ENCODE measurements around the gene ETV5.

Gene ETV5

DNA sequence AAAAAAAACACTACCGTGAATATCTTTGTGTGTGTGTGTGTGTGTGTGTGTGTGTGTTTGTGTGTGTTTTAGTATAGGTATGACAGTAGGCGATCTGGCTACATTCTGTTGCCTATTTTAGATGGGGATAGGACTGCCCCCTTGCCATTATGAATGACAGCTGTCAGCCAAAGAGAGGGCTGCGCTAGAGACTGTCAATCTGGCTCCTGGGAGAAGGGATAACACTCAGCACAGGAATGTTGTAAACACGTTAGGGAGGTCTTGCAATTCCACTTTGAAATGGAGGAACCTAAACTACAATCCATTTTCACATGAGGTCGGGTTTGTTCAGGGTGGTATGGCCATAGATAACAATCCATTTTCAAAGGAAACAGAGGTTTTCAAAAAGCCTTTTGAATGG, 14.1 kb upstream of the ETV5 start:
- DNase-seq (ENCODE audit: low spot score), result no peak

DNA sequence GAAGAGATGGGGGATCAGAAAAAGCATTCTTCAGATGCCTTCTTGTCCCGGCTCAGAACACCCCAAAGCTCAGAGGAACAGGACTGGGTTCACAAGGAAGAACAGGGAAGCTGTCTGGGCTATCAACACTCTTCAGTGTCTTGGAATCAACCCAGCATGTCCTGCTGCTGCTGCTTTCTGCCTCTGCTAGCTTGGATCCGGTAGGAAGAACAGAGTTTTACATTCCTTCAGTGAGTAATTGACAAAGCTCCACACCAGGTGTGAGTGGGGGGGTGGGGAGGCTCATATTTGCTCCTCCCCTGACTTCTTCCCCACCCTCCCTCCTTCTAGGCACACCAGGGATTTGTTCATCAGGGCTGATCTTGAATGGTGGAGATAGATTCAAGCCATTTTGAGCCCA, 13.1 kb upstream of the ETV5 start:
- no peak for DNase-seq (ENCODE audit: low spot score)

DNA sequence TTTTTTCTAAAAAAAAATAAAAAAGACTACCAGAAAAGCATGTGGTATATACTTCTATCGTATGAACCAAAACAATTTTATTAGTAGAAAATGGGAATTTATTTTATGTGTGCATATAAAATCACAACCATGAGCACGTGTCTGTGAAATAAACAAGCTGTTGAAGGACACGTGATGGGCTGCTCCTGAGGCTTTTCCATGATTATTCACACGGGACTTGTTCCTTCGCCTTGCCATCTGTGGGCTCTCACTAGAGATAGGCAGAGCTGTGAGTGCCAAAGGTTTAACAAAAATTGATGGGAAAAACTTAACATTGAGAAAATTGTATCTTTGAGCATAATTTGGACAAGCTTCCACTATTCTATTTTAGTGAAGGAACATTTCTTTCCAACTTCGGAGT, 12.4 kb upstream of the ETV5 start:
- DNase-seq (ENCODE audit: low spot score), result no peak

DNA sequence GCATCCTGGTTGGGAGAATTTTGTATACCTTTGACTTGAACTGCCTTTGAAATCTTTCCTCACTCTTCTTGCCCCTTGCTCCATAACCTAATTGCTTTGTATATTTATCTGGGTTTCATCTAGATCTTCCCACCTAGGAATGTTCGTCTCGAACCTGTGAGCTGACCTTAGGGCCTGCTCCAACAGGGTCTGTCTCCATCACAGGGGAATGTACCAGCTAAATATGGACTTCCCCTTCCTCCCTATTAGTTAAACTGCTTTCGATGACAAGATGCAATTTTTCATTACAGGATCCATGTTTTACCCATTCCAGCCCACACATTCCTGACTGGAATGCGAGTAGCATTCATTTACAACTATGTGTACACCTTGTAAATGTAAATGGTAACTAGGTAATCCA, 10.6 kb upstream of the ETV5 start:
- no peak for DNase-seq (ENCODE audit: low spot score)

DNA sequence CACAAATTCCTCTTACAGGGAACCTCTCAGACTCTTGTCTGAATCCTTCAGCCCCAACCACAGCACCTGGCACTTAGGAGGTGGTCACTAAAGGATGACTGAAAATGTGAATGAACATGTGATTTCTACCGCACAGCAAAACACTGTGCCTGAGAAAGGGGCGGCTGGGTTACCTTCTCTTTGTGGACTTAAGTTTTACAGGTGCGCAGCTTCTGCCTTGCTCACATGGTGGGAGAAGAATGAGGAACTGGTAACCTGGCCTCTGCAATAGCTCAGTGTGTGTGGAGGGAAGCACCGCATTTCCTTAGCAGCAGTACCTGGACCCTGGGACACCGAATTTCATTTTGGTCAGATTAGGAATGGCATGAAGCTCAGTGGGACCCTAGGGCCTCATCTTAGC, 9.8 kb upstream of the ETV5 start:
- no peak for DNase-seq (ENCODE audit: low spot score)

DNA sequence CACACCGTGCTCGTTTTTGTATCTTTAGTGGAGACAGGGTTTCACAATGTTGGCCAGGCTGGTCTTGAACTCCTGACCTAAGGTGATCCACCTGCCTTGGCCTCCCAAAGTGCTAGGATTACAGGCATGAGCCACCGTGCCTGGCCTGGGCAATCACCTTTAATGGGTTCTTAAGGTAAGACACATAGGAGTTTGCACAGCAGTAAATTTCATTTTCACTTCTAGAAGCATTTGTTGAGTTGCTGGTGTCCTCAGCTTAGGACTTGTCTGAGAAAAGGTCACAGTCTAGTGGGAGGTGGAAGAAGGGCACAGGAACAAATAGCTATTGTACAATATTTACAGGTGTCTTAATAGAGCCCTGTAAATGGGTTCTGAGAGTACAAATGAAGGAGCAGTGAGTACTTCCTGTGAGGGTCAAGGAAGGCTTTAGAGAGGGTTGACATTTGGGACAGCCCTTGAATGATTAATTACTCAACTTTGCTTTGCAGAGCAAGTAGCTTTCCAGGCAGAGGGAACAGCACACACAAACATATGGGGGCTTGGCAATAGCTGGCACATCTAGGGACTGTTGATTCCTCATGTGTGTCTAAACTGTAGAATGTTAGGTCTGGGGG, 8.7 kb upstream of the ETV5 start:
- no peak for DNase-seq (ENCODE audit: low spot score)

DNA sequence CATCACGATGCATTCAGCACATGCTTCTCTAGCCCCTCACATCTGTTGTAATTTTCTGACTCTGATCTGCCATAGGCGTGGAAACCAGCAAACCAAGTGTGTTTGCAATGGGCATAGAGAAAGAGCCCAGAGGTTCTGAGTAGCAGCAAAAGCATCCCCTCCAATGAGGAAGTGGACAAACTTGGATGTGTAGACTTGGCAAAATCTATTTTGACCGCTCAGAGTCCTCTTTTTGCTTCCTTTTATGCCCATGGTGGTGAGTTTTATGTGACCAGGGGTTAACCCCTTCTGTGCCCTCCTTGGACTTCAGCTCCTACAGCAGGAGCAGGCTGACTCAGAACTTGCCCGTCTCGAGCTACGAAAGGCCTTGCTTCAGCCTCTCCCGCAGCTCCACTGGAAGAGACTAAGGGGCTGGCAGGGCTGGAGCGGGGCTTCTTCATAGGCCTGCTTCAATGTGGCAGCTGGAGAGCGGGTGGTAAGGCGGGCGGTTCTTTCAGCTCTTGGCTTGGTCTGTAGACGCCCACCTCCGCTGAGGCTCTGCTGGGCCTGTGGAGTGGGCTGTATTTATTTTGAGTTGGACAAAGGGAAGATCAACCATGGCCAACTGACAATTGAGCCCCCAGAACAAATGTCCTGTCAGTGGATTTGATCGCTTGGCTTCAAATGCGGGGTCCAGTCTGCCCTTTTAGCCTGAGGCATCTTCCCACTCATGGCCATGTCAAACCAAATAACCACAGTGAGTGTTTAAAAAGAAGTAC, 6.5 kb upstream of the ETV5 start:
- DNase-seq (ENCODE audit: low spot score), result peak; percentile 38

DNA sequence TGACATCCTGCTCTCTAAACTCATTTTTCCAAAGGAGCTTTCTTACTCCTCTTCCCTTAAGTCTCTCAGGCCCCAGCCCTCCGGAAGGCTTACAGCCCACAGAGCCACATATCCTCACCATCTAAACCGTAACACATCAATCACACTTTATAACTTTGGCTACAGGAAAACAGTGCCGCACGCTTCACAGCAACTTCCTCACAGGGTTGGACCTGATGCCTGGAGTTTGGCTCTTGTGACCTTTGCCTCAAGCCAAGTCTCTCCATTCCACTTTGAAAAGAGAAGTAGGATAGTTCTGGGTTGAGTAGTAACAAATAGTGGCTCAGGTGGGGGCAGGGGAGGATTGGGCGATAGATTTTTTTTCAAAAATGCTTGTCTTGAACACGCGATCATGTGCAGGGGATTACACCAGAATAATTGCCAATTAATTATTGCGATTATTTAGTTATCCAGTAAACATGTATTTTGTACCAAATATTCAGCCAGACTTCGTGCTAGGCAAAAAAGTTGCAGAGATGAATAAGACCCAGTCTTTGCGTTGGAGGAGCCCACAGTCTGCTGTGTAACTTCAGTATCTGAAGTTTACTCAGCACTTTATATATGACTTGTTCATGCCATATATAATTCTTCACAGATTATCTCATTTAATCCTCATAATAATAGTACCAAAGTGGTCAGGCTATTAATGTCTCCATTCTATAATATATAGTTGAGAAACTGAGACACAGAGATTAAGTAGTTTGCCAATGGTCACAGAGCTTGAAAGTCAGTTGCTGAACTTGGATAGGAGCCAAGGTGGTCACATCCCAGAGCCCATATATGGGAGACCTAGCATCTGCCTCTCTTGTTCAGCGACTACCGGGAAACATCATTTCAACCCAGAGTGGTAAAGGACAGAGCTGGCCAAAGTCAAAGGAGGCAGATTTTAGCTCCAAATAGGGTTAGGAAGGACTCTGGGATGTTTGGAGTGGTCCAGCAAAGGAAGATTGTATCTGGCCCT, 2.4 kb upstream of the ETV5 start:
- DNase-seq (ENCODE audit: low spot score), result peak; percentile 53

DNA sequence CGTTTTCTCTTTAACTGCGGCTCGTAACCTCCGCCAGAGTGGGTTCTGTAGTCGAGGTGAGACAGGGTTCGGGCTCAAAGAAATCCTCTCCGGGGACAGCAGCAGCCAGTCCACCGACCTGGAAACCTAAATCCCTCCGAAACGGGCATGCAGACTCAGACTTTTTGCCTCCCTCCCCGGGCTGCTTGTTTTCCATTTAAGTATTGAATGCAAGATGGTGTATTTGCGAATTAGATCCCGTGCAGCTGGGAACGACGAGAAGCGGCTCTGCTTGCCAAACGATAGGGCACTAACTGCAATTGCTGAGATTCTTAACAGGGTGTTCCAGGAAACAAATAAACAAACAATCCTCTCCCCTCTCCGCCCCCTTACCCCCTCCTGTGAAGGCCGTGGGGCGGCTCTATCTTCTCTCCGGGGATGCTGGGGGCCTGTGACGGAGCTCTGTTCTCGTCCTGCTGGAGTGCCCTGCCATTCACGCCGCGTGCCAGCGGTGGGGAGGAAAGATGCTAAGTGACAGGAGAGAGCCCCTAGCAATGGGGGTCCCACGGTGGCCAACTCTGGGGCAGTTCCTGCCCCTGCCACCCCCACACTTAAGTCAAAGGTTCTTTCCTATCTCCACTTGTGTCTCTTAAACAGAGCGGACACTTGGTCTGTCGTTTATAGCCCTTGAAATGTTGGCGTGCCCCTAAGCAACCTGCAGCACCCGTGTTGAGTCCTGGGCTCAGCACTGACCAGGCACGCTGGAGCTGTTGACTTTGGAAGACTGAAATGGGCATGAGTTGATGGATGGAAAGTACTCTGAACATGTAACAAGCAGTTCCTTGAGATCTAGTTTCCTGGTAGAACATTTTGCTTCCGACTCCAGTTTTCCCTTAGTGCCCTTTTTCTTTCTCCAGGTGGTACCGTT, 1.3 kb upstream of the ETV5 start:
- peak; percentile 35 for DNase-seq (ENCODE audit: low spot score)

DNA sequence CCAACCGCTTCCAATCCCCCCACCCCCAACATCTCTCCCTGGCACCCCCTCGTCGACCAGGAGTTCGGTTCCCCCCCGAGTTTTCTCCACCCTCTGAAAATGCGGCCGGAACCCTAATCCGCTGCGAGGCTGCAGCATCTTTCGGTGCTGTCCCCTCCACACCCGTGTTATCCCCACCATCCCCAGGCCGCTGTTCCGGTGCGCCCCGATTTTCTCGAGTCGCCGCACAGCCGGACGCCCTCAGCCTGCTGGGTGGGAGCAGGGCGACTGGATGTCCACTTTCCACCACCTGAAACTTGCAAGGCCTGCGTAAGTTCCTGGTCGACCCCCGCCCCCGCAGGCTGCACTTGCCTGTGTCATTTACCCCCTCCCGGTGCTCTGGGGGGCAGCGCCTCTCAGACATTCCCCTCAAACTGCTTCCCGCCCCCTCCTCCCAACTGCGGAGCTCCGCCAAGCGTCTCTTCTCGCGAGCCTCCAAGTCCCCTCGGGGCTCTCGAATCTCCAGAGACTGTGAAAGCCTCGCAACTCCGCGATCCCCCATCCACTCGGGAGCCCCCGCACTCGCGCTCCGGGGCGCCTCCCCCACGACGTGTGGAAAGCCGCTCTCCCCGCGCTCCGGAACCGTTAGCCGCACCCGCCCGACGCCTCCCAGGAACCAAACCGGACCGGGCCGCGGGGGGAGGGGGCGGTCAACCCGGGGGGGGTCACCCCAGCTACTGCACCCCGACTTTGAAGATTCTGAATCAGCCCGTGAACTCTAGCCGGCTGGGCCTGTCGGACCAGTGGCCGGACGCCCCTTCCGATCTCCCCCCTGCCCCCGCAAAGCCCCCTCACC, 566 bp downstream of the ETV5 start:
- DNase-seq (ENCODE audit: low spot score), result peak; percentile 29

DNA sequence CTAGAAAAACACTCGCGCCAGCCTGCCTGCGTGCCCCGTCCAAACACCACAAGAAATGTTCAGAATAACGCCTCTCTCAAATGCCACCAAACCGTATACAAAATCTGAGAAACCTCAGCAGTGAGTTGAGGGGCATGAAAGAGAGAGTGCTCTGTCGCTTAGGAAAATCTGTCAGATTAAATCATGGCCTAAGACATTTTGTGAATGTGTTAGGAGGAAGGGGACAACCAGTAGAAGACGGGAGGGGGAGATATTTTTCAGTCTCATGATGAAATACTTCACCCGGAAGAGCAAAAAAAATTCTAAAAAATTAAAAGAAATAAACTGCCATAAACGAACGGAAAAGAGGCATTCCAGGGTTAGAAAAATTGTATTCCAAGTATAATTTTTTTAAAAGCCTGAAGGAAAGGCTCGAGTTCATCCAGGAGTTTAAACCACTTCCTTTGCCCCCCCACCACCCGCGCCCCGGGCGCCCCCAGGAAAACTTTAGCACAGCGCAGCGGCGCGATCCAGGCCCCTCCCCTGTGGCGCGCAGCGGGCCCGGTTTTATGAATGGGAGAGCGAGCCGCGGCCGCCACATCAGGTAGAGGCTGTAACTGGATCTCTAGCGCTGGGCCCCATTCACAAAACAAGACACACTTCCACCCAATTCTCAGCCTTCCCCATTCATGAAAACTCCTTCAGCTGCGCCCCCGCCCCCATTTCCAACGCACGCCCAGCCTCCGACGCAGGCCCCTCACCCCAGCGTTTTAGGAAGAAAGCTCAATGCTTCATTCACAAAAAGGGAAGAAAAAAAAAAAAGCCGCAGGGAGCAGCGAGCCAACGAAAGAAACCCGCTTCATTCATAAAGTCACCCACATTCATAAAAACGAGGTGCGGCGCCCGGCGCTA, 1.4 kb downstream of the ETV5 start:
- peak; percentile 81 for DNase-seq (ENCODE audit: low spot score)

DNA sequence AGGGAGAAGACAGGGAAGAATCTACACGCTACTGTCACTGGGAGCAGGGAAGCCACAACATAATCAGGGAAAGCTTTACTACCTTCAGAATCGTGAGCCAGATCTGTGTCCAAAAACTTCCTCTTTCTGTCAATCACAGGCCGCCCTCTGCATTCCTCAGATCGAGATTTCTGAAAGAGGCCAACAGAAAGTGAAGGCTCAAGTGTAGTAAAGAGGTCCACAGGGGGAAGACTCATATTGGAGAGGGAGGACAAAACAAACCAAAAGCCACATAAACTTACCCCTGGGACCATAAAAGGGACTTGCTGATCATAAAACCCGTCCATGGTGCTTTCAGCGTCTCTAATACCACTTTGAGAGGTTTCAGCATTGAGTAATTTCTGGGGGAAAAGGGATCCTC, 3.3 kb downstream of the ETV5 start:
- peak; percentile 17 for DNase-seq (ENCODE audit: low spot score)

DNA sequence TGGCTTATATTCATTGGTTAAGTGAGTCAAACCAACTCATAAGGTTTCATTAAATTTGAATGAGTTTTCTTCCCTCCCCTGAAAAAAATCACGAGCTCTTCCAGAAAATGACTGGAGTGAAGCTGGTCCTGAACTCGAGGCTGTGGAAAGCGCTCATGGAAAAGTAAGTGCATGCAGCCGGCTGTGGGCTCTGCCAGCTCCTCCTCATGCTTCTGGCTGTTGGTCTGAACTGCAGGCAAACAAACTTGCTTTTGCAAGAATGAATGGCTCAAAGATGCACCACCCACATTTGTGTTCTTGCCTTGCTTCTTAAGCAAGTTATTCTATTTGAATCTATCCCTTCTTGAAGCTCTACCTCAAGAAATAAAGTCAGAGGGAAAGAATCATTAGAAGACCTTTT, 6.2 kb downstream of the ETV5 start:
- peak; percentile 48 for DNase-seq (ENCODE audit: low spot score)

DNA sequence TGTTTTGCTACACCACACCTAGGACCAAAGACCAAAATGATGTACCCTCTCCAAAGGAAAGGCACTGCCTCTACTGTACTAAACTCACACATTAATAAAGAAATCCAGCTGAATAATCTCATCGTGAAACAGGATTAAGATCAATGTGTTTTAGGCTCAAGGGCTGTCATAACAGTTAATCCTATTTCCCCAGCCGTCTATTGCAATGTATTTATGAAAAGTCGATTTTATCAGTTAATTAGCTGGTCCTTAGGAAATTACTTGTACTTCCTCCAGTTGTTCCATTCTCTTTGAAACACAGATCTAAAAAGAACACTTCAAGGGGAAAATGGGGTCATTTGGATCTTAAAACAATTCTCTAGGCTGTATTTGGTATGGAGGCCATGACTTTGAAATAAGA, 8.5 kb downstream of the ETV5 start:
- DNase-seq (ENCODE audit: low spot score), result no peak

DNA sequence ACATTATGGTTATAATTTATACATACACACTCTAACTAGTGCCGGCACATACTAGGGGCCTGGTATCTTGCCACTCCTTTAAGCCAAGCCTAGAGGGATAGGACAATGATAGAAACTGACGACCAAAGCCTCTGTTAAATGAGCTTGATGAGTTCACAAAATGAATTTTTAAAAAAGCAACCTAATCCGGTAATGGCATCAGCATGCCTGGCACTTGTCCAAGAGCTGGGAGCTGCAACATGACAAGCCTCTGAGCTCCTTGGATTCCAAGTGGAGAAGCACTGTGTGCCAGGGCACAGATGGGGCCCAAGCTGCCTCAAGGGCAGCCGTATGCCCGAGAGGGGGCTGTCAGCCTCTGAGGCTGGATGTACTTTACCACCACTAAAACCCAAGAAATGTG, 9.7 kb downstream of the ETV5 start:
- peak; percentile 57 for DNase-seq (ENCODE audit: low spot score)

DNA sequence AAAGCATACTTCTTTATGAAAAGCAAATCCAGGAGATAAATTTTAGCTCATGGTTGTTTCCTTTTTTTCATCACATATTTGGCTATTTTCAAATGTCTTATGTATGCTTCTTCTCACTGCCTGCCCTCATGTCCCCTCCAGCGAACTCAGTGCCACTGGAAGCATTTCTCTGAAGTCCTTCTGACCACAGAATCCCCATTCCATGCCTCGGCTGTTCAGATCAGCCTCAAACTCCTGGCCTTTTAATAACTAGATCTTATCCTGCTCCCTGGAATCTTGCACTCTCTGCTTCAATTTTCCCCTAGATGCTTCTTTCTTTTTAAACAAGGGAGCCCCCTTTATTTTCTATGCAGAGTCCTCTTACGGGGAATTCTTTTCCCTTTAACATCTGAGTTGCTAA, 10.1 kb downstream of the ETV5 start:
- DNase-seq (ENCODE audit: low spot score), result no peak

DNA sequence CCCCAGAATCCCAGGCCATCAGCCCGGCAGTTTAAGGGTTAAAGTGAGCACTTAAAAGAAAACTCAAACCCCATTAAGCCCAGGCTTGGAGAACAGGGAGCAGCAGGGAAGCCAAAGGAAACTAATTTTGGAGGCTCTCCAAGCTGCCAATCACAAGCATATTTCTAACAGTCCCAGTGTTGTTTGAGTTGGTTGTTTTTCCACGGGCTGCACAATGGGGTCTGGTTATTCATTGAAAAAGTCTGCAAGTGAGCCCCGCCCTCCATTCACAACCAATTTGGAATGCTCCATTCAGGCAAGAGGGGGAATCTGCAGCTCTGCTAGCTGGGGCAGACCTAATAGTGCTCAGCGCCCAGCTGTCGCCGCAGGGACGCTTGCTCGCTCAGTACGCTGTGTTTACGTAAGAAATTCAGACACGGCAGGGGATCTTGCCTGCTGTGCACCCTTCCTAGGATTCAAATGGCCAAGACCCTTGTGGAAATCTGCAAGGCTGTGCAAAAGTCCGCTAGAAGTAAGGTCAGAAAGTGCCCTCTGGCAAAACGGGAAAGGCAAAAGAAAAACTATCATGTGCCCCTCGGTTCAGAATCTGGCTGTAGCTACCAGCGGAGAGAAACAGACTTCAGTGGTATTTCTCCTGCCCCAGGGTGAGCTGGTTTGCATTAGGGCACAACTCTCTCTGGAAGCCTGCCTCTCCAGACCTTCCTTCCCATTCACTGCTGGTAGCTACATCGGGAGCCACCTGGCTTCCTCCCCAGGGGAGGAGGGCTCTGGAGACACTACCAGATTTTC, 11.0 kb downstream of the ETV5 start:
- DNase-seq (ENCODE audit: low spot score), result peak; percentile 96

DNA sequence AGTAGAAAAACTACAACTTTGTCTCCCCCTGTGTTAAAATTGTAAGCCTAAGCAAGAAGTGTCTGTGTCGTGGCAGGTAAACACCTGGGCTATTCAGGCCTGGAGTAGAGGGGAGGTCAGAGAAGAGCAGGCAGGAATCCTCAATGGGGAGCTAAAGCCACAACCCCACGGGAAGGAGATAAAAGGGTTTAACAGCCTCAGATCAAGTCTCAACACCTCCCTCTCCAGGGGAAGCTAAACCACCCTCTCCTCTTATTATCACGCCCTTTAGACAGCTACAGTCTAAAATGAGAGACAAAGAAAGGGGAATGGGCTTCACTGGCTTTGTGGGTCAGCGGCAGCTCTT, 11.6 kb downstream of the ETV5 start:
- DNase-seq (ENCODE audit: low spot score), result no peak

DNA sequence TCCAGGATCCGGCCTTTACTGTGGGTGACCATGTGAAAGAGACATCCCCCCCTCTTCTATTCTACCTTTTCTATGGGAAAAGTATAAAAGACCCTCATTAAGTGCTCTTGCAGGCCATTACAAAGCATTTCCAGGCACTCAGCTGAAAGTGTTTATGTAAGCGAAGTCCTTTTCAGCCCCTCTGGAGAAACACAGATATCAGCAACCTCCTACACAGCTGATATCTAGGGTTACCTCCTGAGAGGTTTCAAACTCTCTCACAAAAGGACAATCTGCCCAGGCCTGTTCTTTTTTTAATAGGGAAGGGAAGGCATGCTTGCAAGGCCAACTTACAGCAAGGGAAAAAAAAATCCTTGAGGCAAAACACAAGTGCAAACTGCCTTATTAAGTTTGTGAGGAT, 12.6 kb downstream of the ETV5 start:
- no peak for DNase-seq (ENCODE audit: low spot score)

All from Ammon's horn (tissue), 1 donor.